GM11168 (cell line): ENCODE data around the gene TMEM238L.

Source experiments
- in situ Hi-C: fragments of 300-500 bp; cut with MboI; formaldehyde crosslinking; loops from one replicate; pipeline ENCODE4 v1.12.0; 2022; ENCODE audit warnings: low sequenced_read_pairs; ENCODE audit not compliant: unreplicated experiment

The TMEM238L gene, protein sequence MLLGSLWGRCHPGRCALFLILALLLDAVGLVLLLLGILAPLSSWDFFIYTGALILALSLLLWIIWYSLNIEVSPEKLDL

GRCh38 chr17:10803830-10804475 is at the start of gene TMEM238L:
TMEM238L (minus strand) TSS chr17:10804099; CDS start chr17:10803963, 136 bp downstream.
- in situ Hi-C loops, result no loop called here

GRCh38 chr17:10846636-10847035 is 42.7 kb upstream of the TMEM238L start:
- in situ Hi-C loops, result loop anchor here (10.0 kb wide), 1 partner anchor 212 kb away; no protein-coding TSS in a partner anchor

GRCh38 chr17:10845388-10845751 is 41.5 kb upstream of the TMEM238L start:
- in situ Hi-C loops, result loop anchor here (10.0 kb wide), 1 partner anchor 211 kb away; no protein-coding TSS in a partner anchor

- in situ Hi-C loops, result loop anchor here (10.0 kb wide), 1 partner anchor 210 kb away; no protein-coding TSS in a partner anchor
These were observed 40.9 kb upstream of the TMEM238L start for GRCh38 chr17:10844621-10845387.

DNA sequence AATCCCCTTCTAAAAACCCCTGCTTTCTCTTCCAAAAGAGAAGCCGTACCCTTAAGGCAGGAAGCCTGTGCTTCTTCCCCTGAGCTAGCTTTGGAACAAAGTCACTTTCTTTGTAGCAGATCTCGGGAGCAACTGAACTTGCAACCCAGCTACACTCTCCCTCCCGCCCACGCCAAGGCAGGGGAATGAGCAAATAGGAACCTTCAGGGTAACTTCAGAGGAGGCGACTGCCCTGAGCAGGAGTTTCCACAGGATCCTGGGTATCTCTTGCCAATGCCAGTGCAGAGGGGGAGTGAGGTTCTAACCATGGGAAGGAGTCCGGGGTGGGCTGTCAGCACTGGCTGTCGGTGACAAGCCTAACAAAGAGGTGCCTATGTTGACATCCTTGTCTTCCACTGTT is 39.9 kb upstream of the TMEM238L start:
- in situ Hi-C loops, result loop anchor here (10.0 kb wide), 1 partner anchor 209 kb away; no protein-coding TSS in a partner anchor

DNA sequence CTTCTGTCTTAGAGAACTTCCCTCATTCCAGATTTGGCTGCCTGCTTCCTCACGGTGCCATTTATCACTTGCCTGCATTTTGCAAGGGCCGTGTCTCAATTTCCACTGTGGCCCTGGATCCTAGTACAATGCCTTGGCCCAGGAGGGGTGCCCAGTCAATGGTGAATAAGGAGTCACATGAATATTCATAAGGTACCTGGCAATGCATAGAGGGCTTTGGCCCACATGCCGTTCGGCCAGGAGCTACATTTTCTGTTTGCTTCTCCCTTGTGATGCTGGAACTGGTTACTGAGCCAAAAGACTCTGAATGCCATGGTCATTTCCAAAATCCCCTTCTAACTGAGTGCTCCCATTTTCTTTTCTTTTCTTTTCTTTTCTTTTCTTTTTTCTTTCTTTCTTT is 38.8 kb upstream of the TMEM238L start:
- in situ Hi-C loops, result loop anchor here (10.0 kb wide), 1 partner anchor 208 kb away; no protein-coding TSS in a partner anchor

- in situ Hi-C loops, result no loop called here
These were observed 34.8 kb upstream of the TMEM238L start for GRCh38 chr17:10838682-10839081.

GRCh38 chr17:10837921-10838320 is 34.0 kb upstream of the TMEM238L start, which contains the start of gene PIRT:
PIRT (minus strand) TSS chr17:10838087; CDS start chr17:10825645, 12,442 bp downstream.
- in situ Hi-C loops, result no loop called here

GRCh38 chr17:10836966-10837590 is 33.2 kb upstream of the TMEM238L start:
- in situ Hi-C loops, result no loop called here

DNA sequence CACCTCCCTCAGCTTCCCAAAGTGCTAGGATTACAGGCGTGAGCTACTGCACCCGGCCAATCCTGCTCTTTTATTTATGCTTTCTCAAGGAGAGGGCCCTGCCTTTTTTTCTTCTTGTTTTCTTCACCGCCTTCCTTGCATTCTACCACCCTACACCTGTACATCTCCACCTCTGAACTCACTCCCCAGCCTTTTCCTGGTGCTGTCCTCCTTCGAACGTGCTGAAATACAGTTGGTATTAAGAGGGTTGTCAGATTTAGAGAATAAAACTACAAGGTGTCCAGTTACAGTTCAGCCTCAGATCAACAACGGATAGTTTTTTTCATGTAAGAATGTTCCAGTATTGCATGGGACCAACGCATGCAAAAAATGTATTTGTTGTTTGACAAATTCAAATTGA is 32.2 kb upstream of the TMEM238L start:
- in situ Hi-C loops, result no loop called here

GRCh38 chr17:10831696-10832095 is 27.8 kb upstream of the TMEM238L start:
- in situ Hi-C loops, result no loop called here

GRCh38 chr17:10827898-10828552 is 24.1 kb upstream of the TMEM238L start:
- in situ Hi-C loops, result no loop called here

- in situ Hi-C loops, result no loop called here
These were observed 21.0 kb upstream of the TMEM238L start for GRCh38 chr17:10824874-10825273.

DNA sequence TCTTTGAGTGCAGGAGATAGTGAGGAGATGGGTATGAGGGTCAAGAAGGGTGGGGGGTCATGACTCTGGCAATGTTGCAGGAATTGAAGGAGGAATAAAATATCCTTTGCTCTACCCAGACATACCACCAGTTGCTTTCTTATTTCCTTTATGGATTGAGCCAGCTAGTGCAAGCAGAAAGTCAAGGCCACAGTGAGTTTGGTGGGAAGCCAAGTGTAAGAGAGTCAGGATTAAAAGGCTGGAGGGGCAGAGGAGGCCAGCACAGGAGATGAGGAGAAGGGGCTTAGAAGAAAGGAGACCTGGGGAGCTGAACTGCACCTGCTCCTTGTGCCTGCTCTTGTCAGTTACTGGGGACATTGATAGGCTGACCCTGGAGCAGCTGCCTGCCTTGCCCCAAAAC is 17.9 kb upstream of the TMEM238L start:
- in situ Hi-C loops, result no loop called here

GRCh38 chr17:10821054-10821453 is 17.2 kb upstream of the TMEM238L start:
- in situ Hi-C loops, result no loop called here

GRCh38 chr17:10815319-10815718 is 11.4 kb upstream of the TMEM238L start:
- in situ Hi-C loops, result no loop called here

DNA sequence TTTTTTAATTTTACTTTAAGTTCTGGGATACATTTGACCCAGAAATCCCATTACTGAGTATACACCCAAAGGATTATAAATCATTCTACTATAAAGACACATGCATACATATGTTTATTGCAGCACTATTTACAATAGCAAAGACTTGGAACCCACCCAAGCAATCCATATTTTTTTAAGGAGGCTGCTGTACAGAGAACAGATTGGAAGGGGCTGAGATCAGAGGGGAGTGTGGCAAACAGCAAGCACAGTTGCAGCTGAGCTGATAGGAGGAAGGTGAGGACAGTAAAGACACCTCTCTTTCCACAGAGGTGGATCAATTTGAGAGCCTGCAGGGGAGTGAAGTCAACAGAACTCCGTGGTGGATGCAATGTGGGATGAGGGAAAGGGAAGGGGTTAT is 10.2 kb upstream of the TMEM238L start:
- in situ Hi-C loops, result no loop called here

- in situ Hi-C loops, result no loop called here
These were observed 8.8 kb upstream of the TMEM238L start for GRCh38 chr17:10812674-10813073.

DNA sequence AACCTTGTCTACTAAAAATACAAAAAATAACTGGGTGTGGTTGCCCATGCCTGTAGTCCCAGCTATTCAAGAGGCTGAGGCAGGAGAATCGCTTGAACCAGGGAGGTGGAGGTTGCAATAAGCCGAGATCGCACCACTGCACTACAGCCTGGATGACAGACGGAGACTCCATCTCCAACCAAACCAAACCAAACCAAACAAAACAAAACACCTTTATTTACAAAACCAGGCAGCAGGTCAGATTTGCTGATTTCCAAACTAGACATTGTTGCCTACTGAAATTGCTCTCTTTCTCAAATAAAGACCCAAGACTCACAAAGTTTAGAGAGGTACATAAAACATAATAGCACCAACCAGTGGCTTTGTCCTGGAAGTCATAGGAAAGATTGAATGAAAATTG is 5.7 kb upstream of the TMEM238L start:
- in situ Hi-C loops, result no loop called here

DNA sequence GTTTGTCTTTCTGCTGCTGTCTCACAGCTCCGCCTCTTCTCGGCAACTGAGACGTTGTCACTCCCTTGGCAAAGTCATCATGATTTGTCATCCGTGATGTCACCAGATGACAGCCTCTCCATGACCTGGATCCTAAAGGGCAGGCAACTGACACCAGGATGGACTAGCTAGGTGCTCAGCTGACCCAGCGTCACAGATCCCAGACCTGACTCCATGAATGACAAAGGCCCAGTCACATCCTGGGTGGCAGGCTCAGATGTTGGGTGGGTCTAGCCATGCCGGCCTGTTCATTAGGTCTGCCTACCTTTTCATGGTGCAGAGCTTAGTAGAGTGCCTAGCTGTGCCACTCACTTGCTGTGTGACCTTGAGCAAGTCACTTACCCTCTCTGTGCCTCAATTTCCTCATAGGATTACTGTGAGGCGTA is 3.8 kb upstream of the TMEM238L start:
- in situ Hi-C loops, result no loop called here
